Nephron progenitor cell (in vitro differentiated cells): Measurements from ENCODE around the gene PDCL3.

Experiments
- DNase-seq: peaks from one replicate; pipeline ENCODE4 v3.0.0; 2021
- H3K27ac Mint-ChIP-seq: 2 replicates; pipeline ENCODE4 v1.8.0; 2021; ENCODE audit warnings: mild to moderate bottlenecking, moderate library complexity, mixed read lengths
- H3K27me3 Mint-ChIP-seq: 2 replicates; pipeline ENCODE4 v1.8.0; 2021; ENCODE audit warnings: mild to moderate bottlenecking, low read depth, mixed read lengths; ENCODE audit not compliant: poor library complexity
- H3K36me3 Mint-ChIP-seq: 2 replicates; pipeline ENCODE4 v1.8.0; 2021; ENCODE audit warnings: low read depth, mixed read lengths
- H3K4me1 Mint-ChIP-seq: 2 replicates; pipeline ENCODE4 v1.8.0; 2021; ENCODE audit warnings: mixed read lengths
- H3K4me3 Mint-ChIP-seq: 2 replicates; pipeline ENCODE4 v1.8.0; 2021; ENCODE audit warnings: mild to moderate bottlenecking, moderate library complexity, mixed read lengths
- H3K9me3 Mint-ChIP-seq: 2 replicates; pipeline ENCODE4 v1.8.0; 2021; ENCODE audit warnings: mild to moderate bottlenecking, moderate library complexity, mixed read lengths
- TF ChIP-seq, protein P1 (sequence below): fragments of 200-600 bp; sonication (generic); IDR thresholded peaks from 2 replicates; pipeline ENCODE4 v1.5.0; 2021; ENCODE audit warnings: antibody characterized with exemption

The PDCL3 gene

DNA sequence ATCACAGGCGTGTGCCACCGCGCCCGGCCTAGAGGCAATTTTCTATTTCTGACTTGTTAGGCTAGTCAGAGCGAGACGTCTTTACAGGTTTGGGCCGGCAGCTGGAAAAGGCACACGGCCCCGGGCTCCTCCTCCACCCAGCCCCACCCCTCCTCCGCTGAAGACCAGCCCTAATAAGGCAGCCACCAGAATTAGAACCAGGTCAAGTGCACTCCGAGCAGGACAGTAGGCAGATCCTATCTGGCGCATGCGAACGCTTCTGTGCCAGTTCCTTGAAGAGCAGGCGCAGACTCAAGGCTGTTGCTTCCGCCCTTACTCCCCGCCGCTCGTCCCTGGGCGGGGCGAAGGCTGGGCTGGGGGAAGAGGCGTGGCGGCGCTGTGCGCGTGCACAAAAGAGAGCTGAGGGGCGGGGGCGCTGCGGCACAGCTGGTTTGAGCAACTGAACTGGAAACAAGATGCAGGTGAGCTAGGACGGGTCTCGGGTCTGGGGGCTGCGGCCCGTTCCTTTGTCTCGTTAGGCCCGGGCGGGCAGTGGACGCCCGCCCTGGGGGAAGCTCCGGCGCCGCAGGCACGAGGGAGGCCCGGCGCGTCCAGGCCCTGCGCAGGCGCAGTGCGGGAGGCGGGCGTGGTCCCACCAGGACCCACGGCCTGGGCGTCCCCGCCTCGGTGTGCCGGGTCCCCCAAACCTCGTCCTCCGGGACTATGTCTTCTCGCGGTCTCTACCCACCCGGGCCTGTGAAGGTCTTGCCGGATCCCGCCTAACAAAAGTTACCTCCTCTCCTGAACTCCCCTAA is at the start of gene PDCL3:
PDCL3 (plus strand) TSS at position 381 of the 794 bp plus-strand sequence; CDS start at position 456, 75 bp downstream.
- Mint-ChIP-seq H3K27ac (peak within 1 kb of the TSS; percentile 98), H3K9me3 (peaks cover 6% of the 10 kb centered on the region), H3K4me3 (peak within 1 kb of the TSS; percentile 91), H3K36me3 (peaks cover 24% of the 10 kb centered on the region), H3K4me1 (peaks cover 31% of the 10 kb centered on the region), H3K27me3 (no peaks in the 10 kb centered on the region)
- DNase-seq: peak; percentile 93
- TF ChIP-seq, protein P1, sequence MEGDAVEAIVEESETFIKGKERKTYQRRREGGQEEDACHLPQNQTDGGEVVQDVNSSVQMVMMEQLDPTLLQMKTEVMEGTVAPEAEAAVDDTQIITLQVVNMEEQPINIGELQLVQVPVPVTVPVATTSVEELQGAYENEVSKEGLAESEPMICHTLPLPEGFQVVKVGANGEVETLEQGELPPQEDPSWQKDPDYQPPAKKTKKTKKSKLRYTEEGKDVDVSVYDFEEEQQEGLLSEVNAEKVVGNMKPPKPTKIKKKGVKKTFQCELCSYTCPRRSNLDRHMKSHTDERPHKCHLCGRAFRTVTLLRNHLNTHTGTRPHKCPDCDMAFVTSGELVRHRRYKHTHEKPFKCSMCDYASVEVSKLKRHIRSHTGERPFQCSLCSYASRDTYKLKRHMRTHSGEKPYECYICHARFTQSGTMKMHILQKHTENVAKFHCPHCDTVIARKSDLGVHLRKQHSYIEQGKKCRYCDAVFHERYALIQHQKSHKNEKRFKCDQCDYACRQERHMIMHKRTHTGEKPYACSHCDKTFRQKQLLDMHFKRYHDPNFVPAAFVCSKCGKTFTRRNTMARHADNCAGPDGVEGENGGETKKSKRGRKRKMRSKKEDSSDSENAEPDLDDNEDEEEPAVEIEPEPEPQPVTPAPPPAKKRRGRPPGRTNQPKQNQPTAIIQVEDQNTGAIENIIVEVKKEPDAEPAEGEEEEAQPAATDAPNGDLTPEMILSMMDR: no peak

DNA sequence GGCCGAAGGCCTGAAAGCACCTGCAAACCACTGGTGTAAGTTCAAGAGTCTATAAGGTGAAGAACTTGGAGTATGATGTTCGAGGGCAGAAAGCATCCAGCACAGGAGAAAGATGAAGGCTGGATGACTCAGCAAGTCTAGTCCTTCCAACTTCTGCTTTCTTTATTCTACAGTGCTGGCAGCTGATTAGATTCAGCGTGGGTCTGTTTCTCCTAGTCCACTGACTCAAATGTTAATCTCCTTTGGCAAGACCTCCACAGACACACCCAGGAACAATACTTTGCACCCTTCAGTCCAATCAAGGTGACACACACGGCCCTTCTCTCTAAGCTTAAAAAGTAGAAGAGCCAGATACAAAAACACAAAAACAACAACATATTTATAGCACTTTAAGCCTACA is 49.1 kb upstream of the PDCL3 start:
- TF ChIP-seq, protein P1: no peak

DNA sequence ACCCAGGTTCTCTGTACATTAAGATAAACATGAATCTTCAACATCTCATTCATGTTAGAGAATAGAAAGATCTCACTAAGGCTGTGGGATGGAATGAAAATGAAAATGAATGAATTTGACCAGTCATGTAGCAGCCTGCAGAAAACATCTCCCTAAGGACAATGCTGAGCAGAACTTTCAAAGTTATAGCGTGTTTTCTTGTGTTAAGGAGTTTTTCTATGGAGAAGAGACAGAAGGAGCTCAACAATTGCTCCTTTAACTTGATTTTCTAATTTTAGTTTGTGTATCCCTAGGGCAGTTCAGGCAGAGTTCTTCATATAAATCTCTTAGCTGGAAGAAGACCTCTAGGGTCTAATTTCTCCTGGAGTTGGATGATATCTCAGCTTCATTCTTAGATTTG is 45.2 kb upstream of the PDCL3 start:
- Mint-ChIP-seq H3K9me3 (peaks cover 3% of the 10 kb centered on the region), H3K27ac (no peak overlapping the region), H3K27me3 (no peaks in the 10 kb centered on the region), H3K4me1 (no peaks in the 10 kb centered on the region), H3K4me3 (no peak overlapping the region), H3K36me3 (no peaks in the 10 kb centered on the region)
- TF ChIP-seq, protein P1: no peak
- no peak for DNase-seq

More for the DNA sequence above, 49.1 kb upstream of the PDCL3 start:
- H3K9me3 Mint-ChIP-seq: peaks cover 2% of the 10 kb centered on the region
- no peaks in the 10 kb centered on the region for H3K36me3 Mint-ChIP-seq
- no peaks in the 10 kb centered on the region for H3K27me3 Mint-ChIP-seq
- no peak overlapping the region for H3K27ac Mint-ChIP-seq
- no peaks in the 10 kb centered on the region for H3K4me1 Mint-ChIP-seq
- DNase-seq: no peak
- H3K4me3 Mint-ChIP-seq: no peak overlapping the region

DNA sequence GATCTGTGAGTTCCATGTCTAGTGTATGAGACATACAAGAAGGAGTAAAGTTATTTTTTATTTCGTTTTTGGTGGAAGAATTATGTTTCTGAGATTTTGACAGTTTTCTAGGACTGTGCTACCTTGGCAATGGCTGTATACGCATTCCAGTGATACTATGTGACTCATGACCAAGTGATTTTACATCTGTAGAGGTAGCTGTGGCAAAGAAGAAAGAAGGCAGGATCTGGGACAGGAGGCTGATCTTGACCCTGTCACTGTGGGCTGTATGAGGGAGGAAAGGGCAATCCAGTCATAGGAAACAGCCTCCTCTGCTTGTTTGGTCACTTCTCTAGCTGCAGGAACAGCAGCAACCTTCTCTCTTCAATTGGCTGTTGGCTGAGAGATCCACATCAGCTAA is 44.0 kb upstream of the PDCL3 start:
- TF ChIP-seq, protein P1: no peak
- Mint-ChIP-seq H3K4me1 (no peaks in the 10 kb centered on the region), H3K4me3 (no peak overlapping the region), H3K27me3 (no peaks in the 10 kb centered on the region), H3K9me3 (peaks cover 3% of the 10 kb centered on the region), H3K36me3 (no peaks in the 10 kb centered on the region), H3K27ac (no peak overlapping the region)
- no peak for DNase-seq

DNA sequence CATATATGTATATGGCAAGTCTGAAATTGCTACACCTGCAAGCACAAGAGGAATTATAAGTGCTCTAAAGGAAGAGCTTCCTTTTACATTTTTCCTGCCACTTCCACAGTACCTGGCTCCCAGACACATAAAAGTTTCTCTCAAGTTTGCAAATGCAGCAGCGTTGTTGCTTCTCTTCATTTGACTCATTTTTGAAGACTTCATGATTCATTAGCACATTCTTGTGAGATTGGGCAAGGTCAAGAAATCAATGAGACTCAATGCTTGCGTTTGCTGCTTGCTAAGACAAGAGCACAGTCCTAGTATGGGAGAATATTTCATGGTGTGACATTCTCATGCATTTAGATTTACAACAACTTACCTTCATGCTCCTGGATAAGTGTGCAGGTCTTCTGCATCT is 42.6 kb upstream of the PDCL3 start:
- H3K36me3 Mint-ChIP-seq: no peaks in the 10 kb centered on the region
- H3K27ac Mint-ChIP-seq: no peak overlapping the region
- peaks cover 3% of the 10 kb centered on the region for H3K9me3 Mint-ChIP-seq
- TF ChIP-seq, protein P1: no peak
- no peak for DNase-seq
- no peaks in the 10 kb centered on the region for H3K4me1 Mint-ChIP-seq
- no peak overlapping the region for H3K4me3 Mint-ChIP-seq
- H3K27me3 Mint-ChIP-seq: no peaks in the 10 kb centered on the region

DNA sequence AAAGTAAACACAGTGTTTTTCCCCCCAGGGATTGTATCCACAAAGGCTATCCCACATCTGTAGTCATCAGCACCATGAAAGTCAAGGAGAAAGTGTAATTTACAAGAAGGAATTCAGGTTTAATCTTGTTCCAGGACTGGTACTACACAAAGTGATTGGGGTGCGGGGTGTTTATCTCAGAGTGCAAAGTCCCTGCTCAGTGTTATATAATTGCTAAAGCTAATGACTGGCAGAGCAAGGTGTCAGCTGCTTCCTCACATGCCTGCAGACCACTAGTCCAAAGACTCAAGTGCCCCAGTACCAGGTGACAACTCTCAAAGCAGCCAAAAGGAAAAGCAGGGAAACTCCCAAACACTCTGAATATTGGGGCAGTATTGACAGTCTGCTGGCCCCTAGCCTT is 40.4 kb upstream of the PDCL3 start:
- Mint-ChIP-seq H3K27me3 (no peaks in the 10 kb centered on the region), H3K4me1 (peaks cover under 1% of the 10 kb centered on the region), H3K36me3 (no peaks in the 10 kb centered on the region), H3K9me3 (peaks cover 3% of the 10 kb centered on the region), H3K27ac (no peak overlapping the region), H3K4me3 (no peak overlapping the region)
- no peak for DNase-seq
- TF ChIP-seq, protein P1: no peak
